ENCODE measurements around the gene INHBC. TPM values are rescaled to one million over a fixed set of nuclear protein-coding genes. Genes with fewer than 3 reads are reported as not detected.
"Not testable (repeated sequence)": the region's sequence is repeated elsewhere in the genome, so short reads cannot be mapped to it uniquely, and the experiment has no call there.

Gene INHBC
- total and polyA plus RNA-seq, 3 donors from 2014 or later, result 1.8 to 3.1 (median 2.1) TPM

DNA sequence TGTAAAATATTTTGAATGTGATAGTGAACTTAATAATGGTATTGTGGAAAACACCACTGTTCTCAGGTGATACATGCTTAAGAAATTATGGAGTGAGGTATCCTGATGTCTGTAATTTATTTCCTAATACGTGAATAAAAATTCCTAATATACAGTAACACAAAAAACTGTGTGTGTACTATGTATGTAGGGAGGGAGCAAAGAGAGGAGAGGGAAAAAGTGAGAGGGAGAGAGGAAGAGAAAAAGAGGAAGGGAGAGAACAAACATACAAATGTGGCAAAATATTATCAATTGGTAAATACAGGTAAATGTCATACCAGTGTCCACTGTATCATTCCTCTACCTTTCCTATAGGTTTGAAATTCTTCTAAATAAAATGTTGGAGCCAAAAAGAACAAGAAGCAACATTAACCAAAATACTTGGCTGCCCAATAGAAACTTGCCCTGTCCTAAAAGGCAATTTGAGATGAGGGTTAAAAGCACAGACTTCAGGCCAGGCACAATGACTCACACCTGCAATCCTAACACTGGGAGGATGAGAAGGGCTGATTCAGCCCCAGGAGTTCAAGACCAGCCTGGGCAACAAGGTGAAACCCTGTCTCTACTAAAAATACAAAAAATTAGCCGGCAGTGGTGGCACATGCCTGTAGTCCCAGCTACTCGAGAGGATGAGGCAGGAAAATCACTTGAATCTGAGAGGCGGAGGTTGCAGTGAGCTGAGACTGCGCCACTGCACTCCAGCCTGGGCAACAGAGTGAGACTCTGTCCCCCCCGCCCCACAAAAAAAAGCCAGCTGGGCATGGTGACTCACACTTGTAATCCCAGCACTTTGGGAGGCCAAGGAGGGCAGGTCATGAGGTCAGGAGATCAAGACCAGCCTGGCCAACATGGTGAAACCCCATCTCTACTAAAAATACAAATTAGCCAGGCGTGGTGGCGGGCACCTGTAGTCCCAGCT, 18.3 kb upstream of the INHBC start:
- 82 to 85% methylated on average over 8 of the region's 8 CpGs for WGBS, 2 donors
- Histone ChIP-seq H3K27me3 (no peaks in the 10 kb centered on the region), H3K36me3 (ENCODE audit: low read depth, missing control alignments) (no peaks in the 10 kb centered on the region), H3K27ac (peak overlapping the region; percentile 66 to 68), H3K4me3 (no peak overlapping the region), H3K9me3 (no peaks in the 10 kb centered on the region), H3K4me1 (peaks cover 40% of the 10 kb centered on the region)
- intact Hi-C loops (cut with DNase I; ENCODE audit: low total_unique reads), result no loop called here
- TF ChIP-seq, protein P1, sequence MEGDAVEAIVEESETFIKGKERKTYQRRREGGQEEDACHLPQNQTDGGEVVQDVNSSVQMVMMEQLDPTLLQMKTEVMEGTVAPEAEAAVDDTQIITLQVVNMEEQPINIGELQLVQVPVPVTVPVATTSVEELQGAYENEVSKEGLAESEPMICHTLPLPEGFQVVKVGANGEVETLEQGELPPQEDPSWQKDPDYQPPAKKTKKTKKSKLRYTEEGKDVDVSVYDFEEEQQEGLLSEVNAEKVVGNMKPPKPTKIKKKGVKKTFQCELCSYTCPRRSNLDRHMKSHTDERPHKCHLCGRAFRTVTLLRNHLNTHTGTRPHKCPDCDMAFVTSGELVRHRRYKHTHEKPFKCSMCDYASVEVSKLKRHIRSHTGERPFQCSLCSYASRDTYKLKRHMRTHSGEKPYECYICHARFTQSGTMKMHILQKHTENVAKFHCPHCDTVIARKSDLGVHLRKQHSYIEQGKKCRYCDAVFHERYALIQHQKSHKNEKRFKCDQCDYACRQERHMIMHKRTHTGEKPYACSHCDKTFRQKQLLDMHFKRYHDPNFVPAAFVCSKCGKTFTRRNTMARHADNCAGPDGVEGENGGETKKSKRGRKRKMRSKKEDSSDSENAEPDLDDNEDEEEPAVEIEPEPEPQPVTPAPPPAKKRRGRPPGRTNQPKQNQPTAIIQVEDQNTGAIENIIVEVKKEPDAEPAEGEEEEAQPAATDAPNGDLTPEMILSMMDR (IDR thresholded peaks at IDR 0.05), result no peak
- TF ChIP-seq POLR2A (IDR thresholded peaks at IDR 0.05), result no peak
- DNase-seq, result no peak

DNA sequence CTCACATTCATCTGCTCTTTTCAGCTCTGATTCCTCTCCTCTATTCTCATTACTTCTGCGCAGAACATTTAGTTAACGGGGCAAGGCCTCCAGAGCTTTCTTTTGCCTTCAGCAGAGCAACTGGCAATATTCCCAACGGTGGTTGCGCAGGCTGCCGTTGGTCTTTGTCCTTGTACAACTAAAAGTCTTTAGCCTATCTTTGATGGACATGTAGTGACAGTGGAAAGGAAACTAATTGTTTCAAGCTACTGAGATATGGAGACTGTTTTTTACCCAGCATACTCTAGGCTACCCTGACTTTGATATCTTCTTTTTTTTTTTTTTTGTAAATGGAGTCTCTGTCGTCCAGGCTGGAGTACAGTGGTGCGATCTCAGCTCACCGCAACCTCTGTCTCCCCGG, 16.3 kb upstream of the INHBC start:
- peaks cover 40% of the 10 kb centered on the region for H3K4me1 ChIP-seq
- no peaks in the 10 kb centered on the region for H3K36me3 ChIP-seq (ENCODE audit: low read depth, missing control alignments)
- peak overlapping the region; percentile 66 to 68 for H3K27ac ChIP-seq
- H3K4me3 ChIP-seq, result no peak overlapping the region
- intact Hi-C loops (cut with DNase I; ENCODE audit: low total_unique reads), result no loop called here
- peak; percentile 90 for DNase-seq
- no peaks in the 10 kb centered on the region for H3K9me3 ChIP-seq
- 49 to 53% methylated on average over 9 of the region's 9 CpGs for WGBS, 2 donors
- TF ChIP-seq, protein P1 (IDR thresholded peaks at IDR 0.05), result no peak
- TF ChIP-seq POLR2A (IDR thresholded peaks at IDR 0.05), result no peak
- no peaks in the 10 kb centered on the region for H3K27me3 ChIP-seq

DNA sequence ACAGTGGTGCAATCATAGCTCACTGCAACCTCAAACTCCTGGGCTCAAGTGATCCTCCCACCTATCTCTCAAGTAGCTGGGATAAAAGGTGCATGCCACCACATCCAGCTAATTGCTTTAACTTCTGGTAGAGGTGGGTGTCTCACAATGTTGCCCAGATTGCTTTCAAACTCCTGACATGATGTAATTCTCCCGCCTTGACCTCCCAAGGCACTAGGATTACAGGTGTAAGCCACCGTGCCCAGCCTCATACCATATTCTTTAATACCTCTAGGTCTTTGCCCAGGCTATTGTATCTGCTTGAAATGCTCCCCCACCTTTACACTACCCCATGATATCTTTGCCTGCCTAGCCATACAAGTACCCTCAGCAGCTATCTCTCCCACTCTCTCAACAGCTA, 15.1 kb upstream of the INHBC start:
- H3K27me3 ChIP-seq, result no peaks in the 10 kb centered on the region
- TF ChIP-seq, protein P1 (IDR thresholded peaks at IDR 0.05), result no peak
- no peak for TF ChIP-seq POLR2A (IDR thresholded peaks at IDR 0.05)
- no peaks in the 10 kb centered on the region for H3K9me3 ChIP-seq
- 87 to 88% methylated on average over 2 of the region's 2 CpGs for WGBS, 2 donors
- H3K36me3 ChIP-seq (ENCODE audit: low read depth, missing control alignments), result no peaks in the 10 kb centered on the region
- peaks cover 40% of the 10 kb centered on the region for H3K4me1 ChIP-seq
- no peak for DNase-seq
- H3K4me3 ChIP-seq, result no peak overlapping the region
- intact Hi-C loops (cut with DNase I; ENCODE audit: low total_unique reads), result no loop called here
- peak overlapping the region; percentile 24 to 68 for H3K27ac ChIP-seq

DNA sequence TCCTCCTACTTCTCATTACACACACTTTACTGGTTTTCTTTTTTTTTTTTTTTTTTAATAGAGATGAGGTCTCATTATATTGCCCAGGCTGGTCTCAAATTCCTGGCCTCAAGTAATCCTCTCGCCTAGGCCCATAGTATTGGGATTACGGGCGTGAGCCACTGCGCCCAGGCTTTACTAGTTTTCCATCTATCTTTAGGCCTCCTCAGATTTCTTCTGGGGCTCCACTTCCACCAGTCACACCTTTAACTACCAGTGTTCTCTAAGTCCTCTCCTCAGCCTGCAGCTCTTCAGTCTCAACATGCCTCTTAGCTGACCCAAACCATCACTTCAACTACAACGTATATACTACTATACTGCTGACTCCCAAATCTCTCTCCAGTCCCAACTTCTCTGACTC, 14.1 kb upstream of the INHBC start:
- intact Hi-C loops (cut with DNase I; ENCODE audit: low total_unique reads), result no loop called here
- Histone ChIP-seq H3K4me1 (peaks cover 33% of the 10 kb centered on the region), H3K27ac (no peak overlapping the region), H3K36me3 (ENCODE audit: low read depth, missing control alignments) (no peaks in the 10 kb centered on the region), H3K4me3 (no peak overlapping the region), H3K27me3 (no peaks in the 10 kb centered on the region), H3K9me3 (no peaks in the 10 kb centered on the region)
- no peak for DNase-seq
- TF ChIP-seq, protein P1 (IDR thresholded peaks at IDR 0.05), result no peak
- TF ChIP-seq POLR2A (IDR thresholded peaks at IDR 0.05), result no peak
- 93 to 97% methylated on average over 5 of the region's 5 CpGs for WGBS, 2 donors

DNA sequence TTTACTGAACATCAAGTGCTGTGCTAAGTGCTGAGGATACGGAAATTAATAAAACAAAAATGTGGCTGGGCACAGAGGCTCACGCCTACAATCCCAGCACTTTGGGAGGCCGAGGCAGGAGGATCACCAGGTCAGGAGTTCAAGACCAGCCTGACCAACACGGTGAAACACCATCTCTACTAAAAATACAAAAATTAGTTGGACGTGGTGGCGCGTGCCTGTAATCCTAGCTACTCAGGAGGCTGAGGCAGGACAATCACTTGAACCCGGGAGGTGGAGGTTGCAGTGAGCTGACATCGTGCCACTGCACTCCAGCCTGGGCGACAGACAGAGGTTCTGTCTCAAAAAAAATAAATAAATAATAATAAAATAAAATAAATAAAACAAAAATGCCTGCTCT, 7.6 kb upstream of the INHBC start:
- intact Hi-C loops (cut with DNase I; ENCODE audit: low total_unique reads); DNase-seq; H3K27me3 ChIP-seq; H3K36me3 ChIP-seq (ENCODE audit: low read depth, missing control alignments); H3K4me3 ChIP-seq; H3K9me3 ChIP-seq; H3K27ac ChIP-seq; H3K4me1 ChIP-seq: not testable (repeated sequence)
- 88 to 91% methylated on average over 10 of the region's 10 CpGs for WGBS, 2 donors

All from testis (tissue), 3 donors.